Stomach smooth muscle (tissue), 2 donors: ENCODE results near the gene HAUS2.
A peak's percentile ranks its signal among the peaks of the same experiment; 100 is the strongest.
"Not testable (repeated sequence)": the region's sequence is repeated elsewhere in the genome, so short reads cannot be mapped to it uniquely, and the experiment has no call there.

Experiments
- H3K27ac ChIP-seq: one replicate; pipeline ENCODE4 v1.7.0; 2013; ENCODE audit warnings: mild to moderate bottlenecking, low read length, inconsistent platforms
- H3K27me3 ChIP-seq, 2 donors: one replicate each; pipeline ENCODE4 v1.7.0; 2013; ENCODE audit warnings: low read length in 2 of 2; ENCODE audit not compliant: insufficient read depth in 2 of 2, control insufficient read depth in 1 of 2
- H3K36me3 ChIP-seq, 2 donors: one replicate each; pipeline ENCODE4 v1.7.0; 2013; ENCODE audit warnings: low read length in 2 of 2; ENCODE audit not compliant: control insufficient read depth in 2 of 2, insufficient read depth in 2 of 2
- H3K4me1 ChIP-seq: one replicate; pipeline ENCODE4 v1.7.0; 2013; ENCODE audit warnings: low read length; ENCODE audit not compliant: control insufficient read depth, insufficient read depth
- H3K4me3 ChIP-seq, 2 donors: one replicate each; pipeline ENCODE4 v1.7.0; 2013; ENCODE audit warnings: low read length in 2 of 2
- H3K9ac ChIP-seq, 2 donors: one replicate each; pipeline ENCODE4 v1.7.0; 2013; ENCODE audit warnings: low read length in 2 of 2, mild to moderate bottlenecking in 1 of 2
- H3K9me3 ChIP-seq, 2 donors: one replicate each; pipeline ENCODE4 v1.7.0; 2013; ENCODE audit warnings: low read length in 2 of 2; ENCODE audit not compliant: control insufficient read depth in 2 of 2
- donor health status: healthy.
- donor health status: Pancreatic carcinoma.

Gene HAUS2

GRCh38 chr15:42592716-42593115 lies 44.1 kb downstream of the HAUS2 start:
- Histone ChIP-seq H3K36me3 (peaks cover 7% of the 10 kb centered on the region in 2 donors), H3K4me3 (peak overlapping the region in 1 of 2 donors; percentile 35), H3K27ac (peak overlapping the region; percentile 77), H3K27me3 (no peaks in the 10 kb centered on the region), H3K4me1 (peaks cover 29% of the 10 kb centered on the region), H3K9me3 (no peaks in the 10 kb centered on the region), H3K9ac (peak overlapping the region in 1 of 2 donors; percentile 13)

- Histone ChIP-seq H3K36me3 (peaks cover 5 to 7% of the 10 kb centered on the region in 2 donors), H3K4me3 (peak overlapping the region; percentile 15 to 35), H3K9me3 (no peaks in the 10 kb centered on the region), H3K27ac (peak overlapping the region; percentile 77), H3K4me1 (peaks cover 25% of the 10 kb centered on the region), H3K9ac (peak overlapping the region in 1 of 2 donors; percentile 13), H3K27me3 (no peaks in the 10 kb centered on the region)
Measured at GRCh38 chr15:42593143-42593542, 44.5 kb downstream of the HAUS2 start.

GRCh38 chr15:42594095-42594494 lies 45.5 kb downstream of the HAUS2 start:
- Histone ChIP-seq H3K9ac (peak overlapping the region in 1 of 2 donors; percentile 0), H3K36me3 (peaks cover 5 to 7% of the 10 kb centered on the region in 2 donors), H3K4me3 (peak overlapping the region in 1 of 2 donors; percentile 15), H3K9me3 (no peaks in the 10 kb centered on the region), H3K27ac (peak overlapping the region; percentile 77), H3K4me1 (peaks cover 25% of the 10 kb centered on the region), H3K27me3 (no peaks in the 10 kb centered on the region)

GRCh38 chr15:42595626-42596240 lies 47.1 kb downstream of the HAUS2 start:
- Histone ChIP-seq H3K4me3 (peak overlapping the region in 1 of 2 donors; percentile 36), H3K27ac (peak overlapping the region; percentile 53), H3K4me1 (peaks cover 25% of the 10 kb centered on the region), H3K36me3 (peaks cover 3% of the 10 kb centered on the region in 2 donors), H3K9me3 (no peaks in the 10 kb centered on the region), H3K9ac (no peak overlapping the region), H3K27me3 (no peaks in the 10 kb centered on the region)

GRCh38 chr15:42601316-42601715 lies 52.7 kb downstream of the HAUS2 start:
- H3K4me1 ChIP-seq, result peaks cover 18% of the 10 kb centered on the region
- not testable (repeated sequence) for H3K9me3 ChIP-seq, H3K27ac ChIP-seq, H3K27me3 ChIP-seq, H3K9ac ChIP-seq, H3K36me3 ChIP-seq, H3K4me3 ChIP-seq

GRCh38 chr15:42602501-42602900 lies 53.9 kb downstream of the HAUS2 start:
- no peaks in the 10 kb centered on the region for H3K27me3 ChIP-seq
- H3K27ac ChIP-seq, result no peak overlapping the region
- peaks cover 0 to 2% of the 10 kb centered on the region in 2 donors for H3K36me3 ChIP-seq
- no peak overlapping the region for H3K4me3 ChIP-seq
- H3K9ac ChIP-seq, result no peak overlapping the region
- peaks cover 16% of the 10 kb centered on the region for H3K4me1 ChIP-seq
- no peaks in the 10 kb centered on the region for H3K9me3 ChIP-seq

GRCh38 chr15:42603978-42604377 lies 55.3 kb downstream of the HAUS2 start:
- Histone ChIP-seq H3K36me3 (peaks cover 0 to 2% of the 10 kb centered on the region in 2 donors), H3K4me1 (peaks cover 16% of the 10 kb centered on the region), H3K4me3 (no peak overlapping the region), H3K27ac (no peak overlapping the region), H3K9me3 (no peaks in the 10 kb centered on the region), H3K27me3 (no peaks in the 10 kb centered on the region), H3K9ac (no peak overlapping the region)

- no peaks in the 10 kb centered on the region for H3K27me3 ChIP-seq
- peaks cover 0 to 2% of the 10 kb centered on the region in 2 donors for H3K36me3 ChIP-seq
- no peak overlapping the region for H3K27ac ChIP-seq
- no peaks in the 10 kb centered on the region for H3K9me3 ChIP-seq
- H3K4me3 ChIP-seq, result peak overlapping the region in 1 of 2 donors; percentile 54
- H3K9ac ChIP-seq, result no peak overlapping the region
- peaks cover 16% of the 10 kb centered on the region for H3K4me1 ChIP-seq
Measured at GRCh38 chr15:42604894-42605744, 56.5 kb downstream of the HAUS2 start.

- no peaks in the 10 kb centered on the region for H3K27me3 ChIP-seq
- peaks cover 16% of the 10 kb centered on the region for H3K4me1 ChIP-seq
- H3K27ac ChIP-seq, result no peak overlapping the region
- peak overlapping the region in 1 of 2 donors; percentile 54 for H3K4me3 ChIP-seq
- H3K36me3 ChIP-seq, result peaks cover 0 to 2% of the 10 kb centered on the region in 2 donors
- H3K9ac ChIP-seq, result no peak overlapping the region
- no peaks in the 10 kb centered on the region for H3K9me3 ChIP-seq
Measured at GRCh38 chr15:42605796-42606195, 57.2 kb downstream of the HAUS2 start.

GRCh38 chr15:42608110-42608531 lies 59.5 kb downstream of the HAUS2 start:
- H3K27ac ChIP-seq, result no peak overlapping the region
- H3K9me3 ChIP-seq, result no peaks in the 10 kb centered on the region
- no peak overlapping the region for H3K4me3 ChIP-seq
- H3K4me1 ChIP-seq, result peaks cover 16% of the 10 kb centered on the region
- no peaks in the 10 kb centered on the region for H3K36me3 ChIP-seq
- no peak overlapping the region for H3K9ac ChIP-seq
- H3K27me3 ChIP-seq, result no peaks in the 10 kb centered on the region
